Activated T-helper 1 cell treated with anti-CD3 and anti-CD28 coated beads, Interleukin-12 subunit alpha, Interleukin-12 subunit beta, Interleukin-2, Interleukin-4 antibody, amounts not matched to agents 30 ng/mL and 10 ng/mL and 1 ng/mL, durations not matched to agents 14 hours and 24 hours and 36 hours (primary cell): ENCODE data around the gene ARVCF. TPM values are rescaled to one million over a fixed set of nuclear protein-coding genes. Genes with fewer than 3 reads are reported as not detected.

Experiments used
- DNase-seq: peaks from one replicate; pipeline ENCODE4 v3.0.0; 2021; ENCODE audit warnings: low spot score
- H3K27ac Mint-ChIP-seq: one replicate; pipeline ENCODE4 v1.8.0; 2021; ENCODE audit warnings: mild to moderate bottlenecking, mixed read lengths
- H3K27me3 Mint-ChIP-seq: one replicate; pipeline ENCODE4 v1.8.0; 2022; ENCODE audit warnings: mild to moderate bottlenecking, moderate library complexity, mixed read lengths; ENCODE audit not compliant: insufficient read depth
- H3K36me3 Mint-ChIP-seq: one replicate; pipeline ENCODE4 v1.8.0; 2021; ENCODE audit warnings: low read depth, mixed read lengths
- H3K4me1 Mint-ChIP-seq: one replicate; pipeline ENCODE4 v1.8.0; 2021; ENCODE audit warnings: low read depth, mixed read lengths
- H3K4me3 Mint-ChIP-seq: one replicate; pipeline ENCODE4 v1.8.0; 2021; ENCODE audit warnings: mild to moderate bottlenecking, moderate library complexity, mixed read lengths
- H3K9me3 Mint-ChIP-seq: one replicate; pipeline ENCODE4 v1.8.0; 2021; ENCODE audit warnings: mixed read lengths
- intact Hi-C: fragments of 100-400 bp; cut with micrococcal nuclease; formaldehyde crosslinking; loops from one replicate; pipeline ENCODE4 v1.15.1; 2024
- total RNA-seq: library from RNA; stranded (reverse); gene quantifications from 2 replicates; pipeline ENCODE4 v1.2.3, GENCODE V29; 2022

ARVCF gene
- total RNA-seq, 1 donor from 2014 or later: 2.4 TPM

DNA sequence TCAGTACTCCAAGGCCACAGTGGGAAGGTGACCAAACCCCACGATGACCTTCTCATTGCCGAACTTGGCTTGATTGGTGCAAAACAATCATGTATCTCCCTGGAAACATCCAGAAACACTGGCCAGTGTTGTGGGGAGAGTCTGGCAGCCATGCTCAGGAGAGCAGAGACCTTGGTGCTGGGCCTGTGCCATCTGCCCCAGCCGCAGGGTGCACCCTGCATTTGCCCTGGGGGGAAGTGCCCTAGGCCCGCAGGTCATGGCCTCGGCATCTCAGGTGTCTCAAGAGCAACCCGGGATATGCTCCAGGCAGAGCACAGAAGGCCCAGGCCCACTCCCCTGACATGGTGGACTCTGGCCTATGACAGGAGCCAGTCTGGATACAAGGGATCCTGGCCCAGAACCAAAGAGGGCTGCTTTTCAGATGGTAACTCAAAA, 23.7 kb downstream of the ARVCF start:
- H3K36me3 Mint-ChIP-seq: no peaks in the 10 kb centered on the region
- H3K4me1 Mint-ChIP-seq: no peaks in the 10 kb centered on the region
- H3K4me3 Mint-ChIP-seq: no peak overlapping the region

DNA sequence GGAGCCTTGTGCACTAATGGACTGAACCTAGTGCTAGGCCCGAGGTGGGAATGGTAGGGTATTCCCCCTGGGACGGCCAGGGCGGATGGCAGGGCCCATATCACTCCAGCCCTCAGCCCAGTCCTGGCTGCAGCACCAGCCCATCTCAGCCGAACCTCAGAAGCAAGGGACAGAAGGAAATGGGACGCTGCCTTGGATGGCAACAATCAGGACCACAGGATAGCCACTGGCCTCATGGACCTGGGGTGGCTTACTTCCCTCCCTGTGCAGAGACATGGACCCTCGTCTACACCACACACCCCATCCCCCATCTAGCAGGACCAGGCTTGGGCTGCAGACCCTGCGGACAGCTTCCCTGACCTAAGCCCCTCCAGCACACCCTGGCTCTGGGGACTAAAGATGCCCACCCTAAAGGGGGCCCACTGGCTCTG, 24.1 kb downstream of the ARVCF start:
- no peaks in the 10 kb centered on the region for H3K9me3 Mint-ChIP-seq
- peaks cover 8% of the 10 kb centered on the region for H3K27me3 Mint-ChIP-seq
- no peak overlapping the region for H3K27ac Mint-ChIP-seq
- H3K36me3 Mint-ChIP-seq: no peaks in the 10 kb centered on the region
- no peak overlapping the region for H3K4me3 Mint-ChIP-seq
- intact Hi-C loops: no loop called here
- H3K4me1 Mint-ChIP-seq: no peaks in the 10 kb centered on the region
- DNase-seq: no peak

More for the DNA sequence above, 23.7 kb downstream of the ARVCF start:
- intact Hi-C loops: no loop called here
- no peak overlapping the region for H3K27ac Mint-ChIP-seq
- DNase-seq: no peak
- peaks cover 8% of the 10 kb centered on the region for H3K27me3 Mint-ChIP-seq
- H3K9me3 Mint-ChIP-seq: no peaks in the 10 kb centered on the region

DNA sequence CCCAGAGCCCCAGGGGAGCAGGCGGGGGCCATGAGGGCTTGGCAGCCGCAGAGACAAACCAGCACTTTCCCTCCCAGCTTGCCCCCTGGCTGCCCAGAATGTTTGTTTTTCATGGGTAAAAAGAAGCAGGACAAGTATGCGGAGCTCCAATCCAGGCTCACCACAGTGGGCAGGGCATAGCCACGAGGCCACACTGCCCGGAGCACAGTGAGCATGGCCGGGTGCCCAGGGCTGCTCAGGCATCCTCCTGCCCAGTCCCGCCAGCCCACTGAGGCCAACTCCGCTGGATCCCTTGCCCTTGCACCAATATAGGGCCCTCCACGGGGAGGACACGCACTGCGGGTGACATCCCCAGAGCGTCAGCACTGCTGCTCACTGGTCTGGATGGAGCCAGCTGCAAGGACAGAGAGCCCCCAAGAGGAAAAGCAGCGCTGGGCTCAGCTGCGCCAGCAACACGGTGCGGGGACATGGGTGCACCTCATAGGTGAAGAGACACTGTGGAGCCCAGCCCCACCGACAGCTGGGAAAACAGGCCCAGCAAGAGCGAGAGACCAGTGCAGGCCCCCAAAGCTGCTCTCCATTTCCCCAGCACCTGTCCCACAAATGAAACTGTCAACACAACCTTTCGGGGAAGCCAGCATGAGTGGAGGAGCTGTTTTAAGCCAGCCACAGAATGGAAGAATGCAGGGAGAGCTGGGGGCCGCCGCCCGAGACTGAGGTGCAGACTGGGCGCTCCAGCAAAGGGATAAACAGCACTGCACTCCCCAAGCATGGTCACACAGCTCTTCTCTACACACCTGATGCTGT, 24.8 kb downstream of the ARVCF start:
- Mint-ChIP-seq H3K4me1 (no peaks in the 10 kb centered on the region), H3K36me3 (no peaks in the 10 kb centered on the region), H3K4me3 (no peak overlapping the region), H3K9me3 (no peaks in the 10 kb centered on the region), H3K27me3 (peaks cover 8% of the 10 kb centered on the region), H3K27ac (no peak overlapping the region)
- intact Hi-C loops: no loop called here
- no peak for DNase-seq

GRCh38 chr22:19991395-19991644, 25.3 kb downstream of the ARVCF start:
- DNase-seq: no peak
- Mint-ChIP-seq H3K9me3 (no peaks in the 10 kb centered on the region), H3K36me3 (no peaks in the 10 kb centered on the region), H3K27ac (no peak overlapping the region), H3K4me1 (no peaks in the 10 kb centered on the region), H3K4me3 (no peak overlapping the region), H3K27me3 (peaks cover 8% of the 10 kb centered on the region)
- intact Hi-C loops: no loop called here

DNA sequence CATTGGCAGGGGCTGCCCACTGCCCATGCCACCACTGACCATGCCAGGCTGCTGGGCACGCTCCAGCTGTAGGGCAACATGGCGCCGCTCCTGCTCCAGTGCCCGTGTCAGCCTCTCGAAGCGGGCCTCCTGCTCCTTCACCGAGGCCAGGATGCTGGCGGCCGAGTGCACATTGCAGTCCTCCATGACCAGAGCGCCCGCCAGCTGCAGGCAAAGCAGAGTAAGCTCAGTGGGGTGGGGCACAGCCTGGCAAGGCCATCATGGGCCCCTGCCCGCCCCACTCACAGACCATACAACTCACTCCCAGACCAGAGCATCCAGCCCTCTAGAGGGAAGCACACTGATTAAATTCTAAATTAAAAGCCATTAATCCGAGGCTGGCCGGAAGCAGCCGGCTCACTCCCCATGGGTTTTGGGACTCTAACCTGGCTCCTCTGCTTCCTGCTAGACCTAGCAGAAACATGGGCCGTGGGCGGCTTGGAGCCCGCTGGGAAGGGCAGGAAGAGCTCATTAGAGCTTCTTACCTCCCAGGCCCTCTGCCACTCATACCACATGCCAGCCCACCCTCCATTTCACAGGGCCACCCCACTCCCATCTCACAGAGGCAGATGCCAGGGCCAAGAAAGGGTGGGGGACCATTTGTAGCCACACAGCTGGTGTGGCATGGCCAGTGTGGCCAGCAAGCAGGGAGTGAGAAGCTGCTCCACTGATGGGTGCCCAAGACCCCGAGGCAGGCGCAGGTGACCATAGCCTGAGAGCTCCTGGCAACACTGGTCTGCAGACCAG, 25.8 kb downstream of the ARVCF start:
- Mint-ChIP-seq H3K27ac (no peak overlapping the region), H3K4me1 (no peaks in the 10 kb centered on the region), H3K27me3 (peaks cover 8% of the 10 kb centered on the region), H3K4me3 (no peak overlapping the region), H3K36me3 (no peaks in the 10 kb centered on the region), H3K9me3 (no peaks in the 10 kb centered on the region)
- intact Hi-C loops: no loop called here
- no peak for DNase-seq

DNA sequence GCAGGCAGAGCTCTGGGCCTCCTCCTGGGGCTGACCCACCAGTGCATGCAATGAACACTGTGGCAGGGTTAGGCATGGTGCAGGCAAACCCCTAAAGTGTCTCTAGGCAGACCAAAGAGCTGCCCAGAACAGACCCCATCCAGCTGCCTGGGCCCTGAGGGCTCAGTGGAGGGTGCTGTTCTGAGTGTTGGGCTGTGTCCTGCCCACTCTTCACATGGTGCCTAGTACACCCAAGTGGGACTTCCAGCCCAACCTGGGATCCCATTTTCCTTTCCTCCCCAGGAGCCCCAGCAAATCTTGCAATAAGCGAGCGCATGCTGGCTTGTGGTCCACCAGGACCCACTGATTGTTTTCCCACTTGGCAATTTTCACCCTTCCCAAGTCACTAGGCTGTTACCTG, 26.4 kb downstream of the ARVCF start:
- DNase-seq: no peak
- no peaks in the 10 kb centered on the region for H3K9me3 Mint-ChIP-seq
- intact Hi-C loops: no loop called here
- H3K4me3 Mint-ChIP-seq: no peak overlapping the region
- no peaks in the 10 kb centered on the region for H3K4me1 Mint-ChIP-seq
- H3K36me3 Mint-ChIP-seq: no peaks in the 10 kb centered on the region
- no peak overlapping the region for H3K27ac Mint-ChIP-seq
- peaks cover 8% of the 10 kb centered on the region for H3K27me3 Mint-ChIP-seq

DNA sequence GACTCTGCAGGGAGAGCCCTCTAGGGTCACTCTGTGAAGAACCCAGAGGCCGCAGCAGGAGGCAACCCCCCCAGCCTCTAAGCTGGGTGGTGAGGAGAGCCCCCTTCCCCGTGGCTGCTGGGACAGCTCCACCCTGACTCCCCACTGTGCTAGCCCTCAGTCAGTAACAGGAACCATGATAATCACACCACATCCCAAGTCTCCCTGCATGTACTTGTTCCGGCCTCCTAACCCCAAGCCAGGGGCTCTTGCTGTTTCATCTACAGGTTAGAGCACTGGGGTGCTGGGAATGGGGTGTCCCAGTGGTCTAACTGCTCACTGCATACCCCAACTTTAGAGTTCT, 26.9 kb downstream of the ARVCF start:
- no peak overlapping the region for H3K4me3 Mint-ChIP-seq
- H3K9me3 Mint-ChIP-seq: no peaks in the 10 kb centered on the region
- intact Hi-C loops: no loop called here
- DNase-seq: no peak
- H3K36me3 Mint-ChIP-seq: no peaks in the 10 kb centered on the region
- H3K27ac Mint-ChIP-seq: no peak overlapping the region
- H3K4me1 Mint-ChIP-seq: no peaks in the 10 kb centered on the region
- H3K27me3 Mint-ChIP-seq: peaks cover 8% of the 10 kb centered on the region

DNA sequence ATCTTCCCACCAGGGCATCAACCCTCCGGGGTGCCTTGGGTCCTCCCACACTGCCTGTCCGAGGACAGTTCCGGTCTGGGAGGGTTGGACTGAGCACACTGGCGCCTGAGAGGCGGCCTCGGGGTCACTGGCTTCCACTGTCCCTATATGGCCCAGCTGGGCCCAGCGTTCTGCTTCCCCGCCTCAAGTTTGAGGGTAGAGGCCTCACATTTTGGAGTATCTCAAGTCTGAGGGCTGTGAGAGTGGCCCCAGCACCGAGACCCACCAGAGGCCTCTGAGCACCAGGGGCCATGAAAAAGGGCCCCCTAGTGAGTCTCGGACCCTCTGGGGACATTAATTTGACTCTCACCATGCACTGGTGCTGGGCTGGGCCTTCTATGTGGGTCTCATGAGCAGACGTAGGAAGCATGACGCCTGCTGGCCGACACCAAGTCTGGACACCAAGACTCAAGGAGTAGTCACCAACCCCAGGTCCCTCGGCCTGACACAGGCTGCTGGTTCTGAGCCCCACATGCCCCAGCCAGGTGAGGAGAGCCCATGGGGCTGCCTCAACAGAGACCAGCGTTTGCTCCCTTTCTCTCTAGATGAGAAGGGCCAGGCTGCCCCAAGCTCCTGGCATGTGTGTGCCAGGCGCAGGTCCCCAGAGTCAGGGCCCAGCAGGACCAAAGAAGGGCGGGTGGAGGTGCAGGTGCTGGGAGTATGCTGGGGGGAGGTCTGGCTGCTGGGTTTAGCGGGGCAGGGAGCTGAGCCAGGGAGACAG, 27.5 kb downstream of the ARVCF start:
- H3K4me1 Mint-ChIP-seq: no peaks in the 10 kb centered on the region
- H3K9me3 Mint-ChIP-seq: no peaks in the 10 kb centered on the region
- no peak overlapping the region for H3K4me3 Mint-ChIP-seq
- no peaks in the 10 kb centered on the region for H3K36me3 Mint-ChIP-seq
- peaks cover 8% of the 10 kb centered on the region for H3K27me3 Mint-ChIP-seq
- H3K27ac Mint-ChIP-seq: no peak overlapping the region
- DNase-seq: no peak
- intact Hi-C loops: no loop called here

- intact Hi-C loops: no loop called here
- H3K4me3 Mint-ChIP-seq: peak overlapping the region; percentile 24
- peaks cover 8% of the 10 kb centered on the region for H3K27me3 Mint-ChIP-seq
- no peak overlapping the region for H3K27ac Mint-ChIP-seq
- DNase-seq: no peak
- no peaks in the 10 kb centered on the region for H3K4me1 Mint-ChIP-seq
- H3K9me3 Mint-ChIP-seq: no peaks in the 10 kb centered on the region
- H3K36me3 Mint-ChIP-seq: no peaks in the 10 kb centered on the region
Measured at GRCh38 chr22:19988331-19988808, 28.3 kb downstream of the ARVCF start.

DNA sequence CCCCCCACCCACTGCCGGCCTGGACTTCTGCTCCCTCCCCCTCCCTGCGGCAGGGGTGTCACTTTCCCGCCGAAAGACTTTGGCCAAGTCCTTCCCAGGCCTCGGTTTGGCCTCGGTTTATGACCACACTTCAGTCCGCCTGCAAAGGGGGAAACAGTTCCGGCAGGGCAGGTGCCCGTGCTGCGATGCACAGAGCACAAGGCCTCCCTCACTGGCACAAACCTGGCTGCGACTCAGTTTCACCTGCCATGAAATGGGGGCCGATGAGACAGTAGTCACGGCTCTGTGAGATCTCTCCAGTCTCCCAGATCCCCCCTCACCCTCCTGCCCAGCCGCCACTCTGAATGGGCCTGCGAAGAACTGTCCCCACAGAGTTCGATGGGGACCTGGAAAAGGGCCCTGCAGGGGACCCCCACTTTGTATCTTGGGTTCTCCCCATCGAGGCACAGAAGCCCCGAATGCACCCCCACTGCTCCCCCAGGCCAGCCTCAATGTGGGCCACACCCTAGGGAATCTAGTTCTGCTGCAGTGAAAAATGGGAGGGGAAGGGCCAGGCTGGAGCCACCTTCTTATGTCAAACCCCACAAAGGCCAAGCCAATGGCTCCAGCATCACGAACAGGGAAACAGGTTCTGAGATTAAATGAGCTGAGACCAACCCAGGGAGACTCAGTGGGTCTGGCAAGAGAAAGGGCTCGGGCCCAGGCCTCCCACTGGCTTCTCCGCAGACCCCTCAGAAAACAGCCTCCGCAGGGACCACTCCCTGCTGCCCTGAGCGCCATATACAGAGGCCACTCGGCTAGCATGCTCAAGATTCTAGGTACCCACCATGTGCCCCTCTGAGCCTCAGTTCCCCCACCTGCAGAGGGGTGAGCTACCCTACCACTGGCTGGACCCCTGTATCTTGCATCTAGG, 29.0 kb downstream of the ARVCF start:
- Mint-ChIP-seq H3K36me3 (no peaks in the 10 kb centered on the region), H3K27ac (no peak overlapping the region), H3K27me3 (peaks cover 8% of the 10 kb centered on the region), H3K4me1 (no peaks in the 10 kb centered on the region), H3K4me3 (peak overlapping the region; percentile 57), H3K9me3 (no peaks in the 10 kb centered on the region)
- DNase-seq: no peak
- intact Hi-C loops: loop anchor here (1.0 kb wide), 1 partner anchor 29 kb away; the partner anchor contains the start of gene ARVCF

DNA sequence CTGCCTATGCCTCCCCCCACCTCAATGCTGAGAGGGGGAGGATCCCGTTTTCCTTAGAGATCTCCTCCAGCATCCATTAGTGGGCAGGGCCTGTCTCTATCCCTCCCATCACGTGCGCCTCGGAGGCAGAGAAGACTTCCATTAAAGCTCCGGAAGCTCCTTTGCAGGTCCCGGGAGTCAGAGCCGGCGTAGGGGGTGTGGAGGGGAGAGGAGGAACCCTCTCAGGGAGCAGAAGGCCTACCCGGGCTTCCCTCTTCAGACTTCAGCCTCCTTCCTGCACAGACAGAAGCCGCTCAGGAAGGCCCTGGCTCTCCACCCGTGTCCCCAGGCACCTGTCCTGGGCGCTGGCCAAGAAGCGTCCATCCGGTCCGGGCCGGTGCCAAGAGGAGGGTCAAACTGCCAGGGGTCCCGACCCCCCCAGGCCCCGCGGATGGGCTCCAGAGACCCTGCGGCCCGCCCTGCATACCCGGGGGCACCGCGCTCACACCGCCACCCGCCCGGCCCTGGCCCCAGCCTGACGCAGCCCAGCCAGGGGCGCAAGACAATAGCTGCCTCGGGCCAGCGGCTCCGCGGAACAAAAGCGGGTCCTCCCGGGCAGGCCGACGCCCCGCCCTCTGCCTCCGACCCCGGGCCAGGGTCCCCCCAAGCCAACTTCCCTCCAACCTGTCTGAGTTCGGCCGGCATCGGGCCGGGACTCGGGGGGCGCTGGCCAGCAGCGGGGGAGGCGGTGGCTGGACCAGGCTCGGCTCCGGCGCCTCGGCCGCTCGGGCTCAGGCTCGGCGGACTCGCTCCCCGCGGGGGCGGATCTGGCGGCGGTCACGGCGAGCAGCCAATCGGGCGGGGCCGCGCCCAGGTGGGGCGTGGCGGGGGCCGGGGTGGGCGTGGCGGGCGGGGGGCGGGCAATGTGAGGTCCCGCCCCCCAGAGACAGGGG, 29.9 kb downstream of the ARVCF start:
- peaks cover 8% of the 10 kb centered on the region for H3K27me3 Mint-ChIP-seq
- H3K27ac Mint-ChIP-seq: no peak overlapping the region
- DNase-seq: peak; percentile 66
- intact Hi-C loops: loop anchor here (1.0 kb wide), 1 partner anchor 30 kb away; the partner anchor contains the start of gene ARVCF
- no peaks in the 10 kb centered on the region for H3K36me3 Mint-ChIP-seq
- H3K4me1 Mint-ChIP-seq: no peaks in the 10 kb centered on the region
- no peaks in the 10 kb centered on the region for H3K9me3 Mint-ChIP-seq
- no peak overlapping the region for H3K4me3 Mint-ChIP-seq
